GM23248 (cell line): Measurements from ENCODE around the gene KLHL6. TPM values are rescaled to one million over a fixed set of nuclear protein-coding genes. Genes with fewer than 3 reads are reported as not detected.

Experiments
- DNase-seq: peaks from one replicate; pipeline ENCODE4 v3.0.0-alpha.2; 2015
- H2AFZ ChIP-seq: fragments of 200-600 bp; sonication (generic); 2 replicates; pipeline ENCODE4 v1.6.1; 2016; ENCODE audit warnings: antibody characterized with exemption
- H3F3A ChIP-seq: fragments of 200-600 bp; sonication (generic); 2 replicates; pipeline ENCODE4 v1.6.1; 2016; ENCODE audit warnings: mild to moderate bottlenecking, antibody characterized with exemption, mixed run types; ENCODE audit not compliant: insufficient read depth
- H3K27ac ChIP-seq: fragments of 200-600 bp; sonication (generic); 2 replicates; pipeline ENCODE4 v1.5.1; 2016; ENCODE audit warnings: mild to moderate bottlenecking
- H3K27me3 ChIP-seq: fragments of 200-600 bp; sonication (generic); replicated peaks from 2 replicates; pipeline ENCODE4 v1.6.1; 2016; ENCODE audit warnings: mild to moderate bottlenecking; ENCODE audit not compliant: insufficient read depth
- H3K36me3 ChIP-seq: fragments of 200-600 bp; sonication (generic); 2 replicates; pipeline ENCODE4 v1.6.1; 2016; ENCODE audit warnings: low read depth, mild to moderate bottlenecking
- H3K4me1 ChIP-seq: fragments of 200-600 bp; sonication (generic); 2 replicates; pipeline ENCODE4 v1.6.1; 2016; ENCODE audit warnings: mild to moderate bottlenecking; ENCODE audit not compliant: insufficient read depth
- H3K4me2 ChIP-seq: fragments of 200-600 bp; sonication (generic); one replicate; pipeline ENCODE4 v1.6.1; 2016; ENCODE audit warnings: mild to moderate bottlenecking; ENCODE audit not compliant: unreplicated experiment
- H3K4me3 ChIP-seq: fragments of 200-600 bp; sonication (generic); 2 replicates; pipeline ENCODE4 v1.5.1; 2016; ENCODE audit warnings: mild to moderate bottlenecking
- H3K79me2 ChIP-seq: fragments of 200-600 bp; sonication (generic); 2 replicates; pipeline ENCODE4 v1.6.1; 2016; ENCODE audit warnings: mild to moderate bottlenecking; ENCODE audit not compliant: insufficient read depth
- H3K9ac ChIP-seq: fragments of 200-600 bp; sonication (generic); 2 replicates; pipeline ENCODE4 v1.6.1; 2016; ENCODE audit warnings: mild to moderate bottlenecking
- H3K9me2 ChIP-seq: fragments of 200-600 bp; sonication (generic); 2 replicates; pipeline ENCODE4 v1.6.1; 2016; ENCODE audit warnings: mixed run types, mild to moderate bottlenecking, moderate library complexity; ENCODE audit not compliant: insufficient read depth
- H3K9me3 ChIP-seq: fragments of 200-600 bp; sonication (generic); one replicate; pipeline ENCODE4 v1.6.1; 2017; ENCODE audit warnings: low read depth
- H4K20me1 ChIP-seq: fragments of 200-600 bp; sonication (generic); 2 replicates; pipeline ENCODE4 v1.6.0; 2016; ENCODE audit not compliant: insufficient read depth
- EZH2 ChIP-seq: fragments of 200-600 bp; sonication (generic); IDR thresholded peaks from 2 replicates; pipeline ENCODE4 v1.6.1; 2018; ENCODE audit warnings: antibody characterized with exemption, mild to moderate bottlenecking; ENCODE audit not compliant: insufficient read depth, poor library complexity, severe bottlenecking
- EZH2phosphoT487 ChIP-seq: fragments of 200-600 bp; sonication (generic); IDR thresholded peaks from 2 replicates; pipeline ENCODE4 v1.6.1; 2018; ENCODE audit warnings: antibody characterized with exemption, moderate library complexity, mild to moderate bottlenecking, low read depth; ENCODE audit not compliant: insufficient read depth
- WGBS, 2 experiments: methylation state at CpG; one replicate each; pipeline ENCODE4 v1.1.6; 2015 to 2017; ENCODE audit warnings: low lambda C conversion rate in 2 of 2, low coverage in 1 of 2; ENCODE audit errors: missing lambda C conversion rate in 2 of 2; 5-methylcytosine and 5-hydroxymethylcytosine counted together
- in situ Hi-C: fragments of 300-500 bp; cut with MboI; formaldehyde crosslinking; loops from 2 replicates; pipeline ENCODE4 v1.15.0; 2020
- polyA plus RNA-seq: library from polyadenylated mRNA; unstranded; fragments of >200 nt; fragmentation: Nextera tagmentation; extraction: Ambion mirVana; gene quantifications from 2 replicates; pipeline ENCODE4 v1.2.1, GENCODE V29; 2016
- total RNA-seq: library from RNA; depleted of rRNA; stranded (reverse); fragments of >200 nt; shearing (Covaris generic); gene quantifications from 2 replicates; pipeline ENCODE4 v1.2.3, GENCODE V29; 2014

The KLHL6 gene
- total and polyA plus RNA-seq, 2 experiments from 2014 or later, result not detected

GRCh38 chr3:183502237-183503181, 53.0 kb downstream of the KLHL6 start:
- Histone ChIP-seq H3K9ac (no peak overlapping the region), H3F3A (no peaks in the 10 kb centered on the region), H3K36me3 (no peaks in the 10 kb centered on the region), H4K20me1 (no peaks in the 10 kb centered on the region), H3K27ac (no peak overlapping the region), H3K9me2 (no peaks in the 10 kb centered on the region), H3K9me3 (no peaks in the 10 kb centered on the region), H3K4me3 (no peak overlapping the region), H3K4me2 (no peak overlapping the region), H3K4me1 (no peaks in the 10 kb centered on the region), H3K79me2 (no peaks in the 10 kb centered on the region), H2AFZ (no peak overlapping the region), H3K27me3 (peaks cover 15% of the 10 kb centered on the region)
- WGBS, 2 experiments, result 26 to 33% methylated on average over 7 of the region's 7 CpGs
- in situ Hi-C loops, result no loop called here
- no peak for TF ChIP-seq EZH2
- TF ChIP-seq EZH2phosphoT487, result no peak
- DNase-seq, result peak; percentile 42

GRCh38 chr3:183500981-183501704, 54.4 kb downstream of the KLHL6 start:
- TF ChIP-seq EZH2 (no peak), EZH2phosphoT487 (no peak)
- H3K27ac ChIP-seq, result no peak overlapping the region
- H3K36me3 ChIP-seq, result no peaks in the 10 kb centered on the region
- no peak overlapping the region for H2AFZ ChIP-seq
- no peaks in the 10 kb centered on the region for H3F3A ChIP-seq
- H3K9ac ChIP-seq, result no peak overlapping the region
- peaks cover 15% of the 10 kb centered on the region for H3K27me3 ChIP-seq
- H3K79me2 ChIP-seq, result no peaks in the 10 kb centered on the region
- H3K9me2 ChIP-seq, result no peaks in the 10 kb centered on the region
- H3K4me3 ChIP-seq, result no peak overlapping the region
- H3K4me1 ChIP-seq, result no peaks in the 10 kb centered on the region
- no peaks in the 10 kb centered on the region for H3K9me3 ChIP-seq
- no peak overlapping the region for H3K4me2 ChIP-seq
- in situ Hi-C loops, result no loop called here
- H4K20me1 ChIP-seq, result no peaks in the 10 kb centered on the region
- no peak for DNase-seq
- WGBS, 2 experiments, result 61 to 62% methylated on average over 15 of the region's 15 CpGs

GRCh38 chr3:183500319-183500718, 55.2 kb downstream of the KLHL6 start:
- no peaks in the 10 kb centered on the region for H3K79me2 ChIP-seq
- H3K27ac ChIP-seq, result no peak overlapping the region
- H4K20me1 ChIP-seq, result no peaks in the 10 kb centered on the region
- no peaks in the 10 kb centered on the region for H3F3A ChIP-seq
- in situ Hi-C loops, result no loop called here
- no peak overlapping the region for H3K4me2 ChIP-seq
- TF ChIP-seq EZH2phosphoT487, result no peak
- TF ChIP-seq EZH2, result no peak
- no peak overlapping the region for H3K9ac ChIP-seq
- H3K9me3 ChIP-seq, result peaks cover 3% of the 10 kb centered on the region
- H3K4me1 ChIP-seq, result no peaks in the 10 kb centered on the region
- H3K27me3 ChIP-seq, result peaks cover 22% of the 10 kb centered on the region
- no peaks in the 10 kb centered on the region for H3K9me2 ChIP-seq
- no peak overlapping the region for H2AFZ ChIP-seq
- no peaks in the 10 kb centered on the region for H3K36me3 ChIP-seq
- no peak for DNase-seq
- 46 to 52% methylated on average over 4 of the region's 4 CpGs for WGBS, 2 experiments
- no peak overlapping the region for H3K4me3 ChIP-seq

- DNase-seq, result no peak
- no peaks in the 10 kb centered on the region for H3K36me3 ChIP-seq
- H3K9ac ChIP-seq, result no peak overlapping the region
- WGBS, 2 experiments, result 60 to 63% methylated on average over 6 of the region's 6 CpGs
- H4K20me1 ChIP-seq, result no peaks in the 10 kb centered on the region
- peaks cover 3% of the 10 kb centered on the region for H3K9me3 ChIP-seq
- H2AFZ ChIP-seq, result no peak overlapping the region
- no peak overlapping the region for H3K4me3 ChIP-seq
- no peak for TF ChIP-seq EZH2phosphoT487
- no peak for TF ChIP-seq EZH2
- no peak overlapping the region for H3K27ac ChIP-seq
- H3F3A ChIP-seq, result no peaks in the 10 kb centered on the region
- H3K27me3 ChIP-seq, result peaks cover 26% of the 10 kb centered on the region
- in situ Hi-C loops, result no loop called here
- H3K4me2 ChIP-seq, result no peak overlapping the region
- no peaks in the 10 kb centered on the region for H3K79me2 ChIP-seq
- no peaks in the 10 kb centered on the region for H3K4me1 ChIP-seq
- H3K9me2 ChIP-seq, result no peaks in the 10 kb centered on the region
Observed at GRCh38 chr3:183498634-183499033, 56.9 kb downstream of the KLHL6 start.
